ENCODE results near the gene TMOD2.

The TMOD2 gene

GRCh38 chr15:51750792-51751696, at the start of gene TMOD2:
TMOD2 (plus strand) TSS chr15:51751597; CDS start chr15:51766442, 14,845 bp downstream.
- DNase-seq = peak; percentile 69

GRCh38 chr15:51702710-51703109, 48.7 kb upstream of the TMOD2 start:
- DNase-seq = no peak

- DNase-seq = no peak
Measured at GRCh38 chr15:51706291-51706690, 45.1 kb upstream of the TMOD2 start.

GRCh38 chr15:51706926-51707608, 44.3 kb upstream of the TMOD2 start:
- no peak for DNase-seq

- peak; percentile 82 for DNase-seq
Measured at GRCh38 chr15:51708013-51708412, 43.4 kb upstream of the TMOD2 start.

GRCh38 chr15:51709031-51709430, 42.4 kb upstream of the TMOD2 start:
- no peak for DNase-seq

- no peak for DNase-seq
Measured at GRCh38 chr15:51714162-51714561, 37.2 kb upstream of the TMOD2 start.

- DNase-seq = no peak
Measured at GRCh38 chr15:51714911-51715310, 36.5 kb upstream of the TMOD2 start.

GRCh38 chr15:51718219-51718618, 33.2 kb upstream of the TMOD2 start:
- DNase-seq = no peak

GRCh38 chr15:51718746-51719145, 32.7 kb upstream of the TMOD2 start:
- DNase-seq = no peak

- DNase-seq = no peak
Measured at GRCh38 chr15:51720201-51720995, 31.0 kb upstream of the TMOD2 start.

- peak; percentile 30 for DNase-seq
Measured at GRCh38 chr15:51721199-51721960, 30.0 kb upstream of the TMOD2 start.

GRCh38 chr15:51724199-51724598, 27.2 kb upstream of the TMOD2 start:
- DNase-seq = no peak

- no peak for DNase-seq
Measured at GRCh38 chr15:51724673-51725072, 26.7 kb upstream of the TMOD2 start.

GRCh38 chr15:51726302-51727073, 24.9 kb upstream of the TMOD2 start:
- peak; percentile 71 for DNase-seq

GRCh38 chr15:51727141-51727897, 24.1 kb upstream of the TMOD2 start:
- DNase-seq = no peak

GRCh38 chr15:51731549-51732267, 19.7 kb upstream of the TMOD2 start:
- DNase-seq = no peak

GRCh38 chr15:51732646-51733045, 18.8 kb upstream of the TMOD2 start:
- no peak for DNase-seq

- no peak for DNase-seq
Measured at GRCh38 chr15:51735228-51736010, 16.0 kb upstream of the TMOD2 start.

All from NCI-H2171 treated with DMSO at 0.1 percent for 48 hours (cell line).